Measurements from ENCODE around the gene DHX38. TPM values are rescaled to one million over a fixed set of nuclear protein-coding genes. Genes with fewer than 3 reads are reported as not detected.

DHX38 gene
- total and polyA plus RNA-seq, 4 donors = 13.9 to 40.9 (median 22.7) TPM

DNA sequence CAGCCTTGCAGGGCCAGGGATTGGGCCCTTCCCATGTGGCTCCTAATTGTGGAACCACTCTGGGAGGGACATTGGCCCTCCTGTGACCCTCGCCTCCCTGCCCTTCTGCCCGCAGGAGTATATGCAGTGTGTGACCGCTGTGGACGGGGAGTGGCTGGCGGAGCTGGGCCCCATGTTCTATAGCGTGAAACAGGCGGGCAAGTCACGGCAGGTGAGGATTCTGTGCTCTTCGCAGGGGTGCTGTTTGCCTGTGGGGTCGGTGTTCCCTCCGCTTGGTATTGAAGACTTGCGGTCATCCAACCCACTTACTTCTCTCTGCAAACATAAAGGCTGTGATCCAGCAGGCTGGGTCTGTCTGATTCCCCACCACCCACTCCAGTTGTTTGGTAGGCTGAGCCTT is 15.7 kb downstream of the DHX38 start:
- no peak for TF ChIP-seq FOXA1 (IDR thresholded peaks at IDR 0.05)
- no peak for TF ChIP-seq NR2F2 (IDR thresholded peaks at IDR 0.05)
- TF ChIP-seq, protein P1, sequence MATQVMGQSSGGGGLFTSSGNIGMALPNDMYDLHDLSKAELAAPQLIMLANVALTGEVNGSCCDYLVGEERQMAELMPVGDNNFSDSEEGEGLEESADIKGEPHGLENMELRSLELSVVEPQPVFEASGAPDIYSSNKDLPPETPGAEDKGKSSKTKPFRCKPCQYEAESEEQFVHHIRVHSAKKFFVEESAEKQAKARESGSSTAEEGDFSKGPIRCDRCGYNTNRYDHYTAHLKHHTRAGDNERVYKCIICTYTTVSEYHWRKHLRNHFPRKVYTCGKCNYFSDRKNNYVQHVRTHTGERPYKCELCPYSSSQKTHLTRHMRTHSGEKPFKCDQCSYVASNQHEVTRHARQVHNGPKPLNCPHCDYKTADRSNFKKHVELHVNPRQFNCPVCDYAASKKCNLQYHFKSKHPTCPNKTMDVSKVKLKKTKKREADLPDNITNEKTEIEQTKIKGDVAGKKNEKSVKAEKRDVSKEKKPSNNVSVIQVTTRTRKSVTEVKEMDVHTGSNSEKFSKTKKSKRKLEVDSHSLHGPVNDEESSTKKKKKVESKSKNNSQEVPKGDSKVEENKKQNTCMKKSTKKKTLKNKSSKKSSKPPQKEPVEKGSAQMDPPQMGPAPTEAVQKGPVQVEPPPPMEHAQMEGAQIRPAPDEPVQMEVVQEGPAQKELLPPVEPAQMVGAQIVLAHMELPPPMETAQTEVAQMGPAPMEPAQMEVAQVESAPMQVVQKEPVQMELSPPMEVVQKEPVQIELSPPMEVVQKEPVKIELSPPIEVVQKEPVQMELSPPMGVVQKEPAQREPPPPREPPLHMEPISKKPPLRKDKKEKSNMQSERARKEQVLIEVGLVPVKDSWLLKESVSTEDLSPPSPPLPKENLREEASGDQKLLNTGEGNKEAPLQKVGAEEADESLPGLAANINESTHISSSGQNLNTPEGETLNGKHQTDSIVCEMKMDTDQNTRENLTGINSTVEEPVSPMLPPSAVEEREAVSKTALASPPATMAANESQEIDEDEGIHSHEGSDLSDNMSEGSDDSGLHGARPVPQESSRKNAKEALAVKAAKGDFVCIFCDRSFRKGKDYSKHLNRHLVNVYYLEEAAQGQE (IDR thresholded peaks at IDR 0.05) = no peak
- TF ChIP-seq JUND (IDR thresholded peaks at IDR 0.05) = no peak
- TF ChIP-seq RAD21 (IDR thresholded peaks at IDR 0.05) = no peak
- TF ChIP-seq, protein P2, sequence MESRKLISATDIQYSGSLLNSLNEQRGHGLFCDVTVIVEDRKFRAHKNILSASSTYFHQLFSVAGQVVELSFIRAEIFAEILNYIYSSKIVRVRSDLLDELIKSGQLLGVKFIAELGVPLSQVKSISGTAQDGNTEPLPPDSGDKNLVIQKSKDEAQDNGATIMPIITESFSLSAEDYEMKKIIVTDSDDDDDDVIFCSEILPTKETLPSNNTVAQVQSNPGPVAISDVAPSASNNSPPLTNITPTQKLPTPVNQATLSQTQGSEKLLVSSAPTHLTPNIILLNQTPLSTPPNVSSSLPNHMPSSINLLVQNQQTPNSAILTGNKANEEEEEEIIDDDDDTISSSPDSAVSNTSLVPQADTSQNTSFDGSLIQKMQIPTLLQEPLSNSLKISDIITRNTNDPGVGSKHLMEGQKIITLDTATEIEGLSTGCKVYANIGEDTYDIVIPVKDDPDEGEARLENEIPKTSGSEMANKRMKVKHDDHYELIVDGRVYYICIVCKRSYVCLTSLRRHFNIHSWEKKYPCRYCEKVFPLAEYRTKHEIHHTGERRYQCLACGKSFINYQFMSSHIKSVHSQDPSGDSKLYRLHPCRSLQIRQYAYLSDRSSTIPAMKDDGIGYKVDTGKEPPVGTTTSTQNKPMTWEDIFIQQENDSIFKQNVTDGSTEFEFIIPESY (IDR thresholded peaks at IDR 0.05) = no peak
- TF ChIP-seq, protein P3, sequence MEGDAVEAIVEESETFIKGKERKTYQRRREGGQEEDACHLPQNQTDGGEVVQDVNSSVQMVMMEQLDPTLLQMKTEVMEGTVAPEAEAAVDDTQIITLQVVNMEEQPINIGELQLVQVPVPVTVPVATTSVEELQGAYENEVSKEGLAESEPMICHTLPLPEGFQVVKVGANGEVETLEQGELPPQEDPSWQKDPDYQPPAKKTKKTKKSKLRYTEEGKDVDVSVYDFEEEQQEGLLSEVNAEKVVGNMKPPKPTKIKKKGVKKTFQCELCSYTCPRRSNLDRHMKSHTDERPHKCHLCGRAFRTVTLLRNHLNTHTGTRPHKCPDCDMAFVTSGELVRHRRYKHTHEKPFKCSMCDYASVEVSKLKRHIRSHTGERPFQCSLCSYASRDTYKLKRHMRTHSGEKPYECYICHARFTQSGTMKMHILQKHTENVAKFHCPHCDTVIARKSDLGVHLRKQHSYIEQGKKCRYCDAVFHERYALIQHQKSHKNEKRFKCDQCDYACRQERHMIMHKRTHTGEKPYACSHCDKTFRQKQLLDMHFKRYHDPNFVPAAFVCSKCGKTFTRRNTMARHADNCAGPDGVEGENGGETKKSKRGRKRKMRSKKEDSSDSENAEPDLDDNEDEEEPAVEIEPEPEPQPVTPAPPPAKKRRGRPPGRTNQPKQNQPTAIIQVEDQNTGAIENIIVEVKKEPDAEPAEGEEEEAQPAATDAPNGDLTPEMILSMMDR (IDR thresholded peaks at IDR 0.05; ENCODE audit: low read depth, low read length, missing input control) = no peak
- TF ChIP-seq RXRA (IDR thresholded peaks at IDR 0.05) = no peak
- no peak for TF ChIP-seq TAF1 (conservative IDR thresholded peaks at IDR 0.05)
- TF ChIP-seq HNF4G (IDR thresholded peaks at IDR 0.05) = no peak
- TF ChIP-seq, protein P4, sequence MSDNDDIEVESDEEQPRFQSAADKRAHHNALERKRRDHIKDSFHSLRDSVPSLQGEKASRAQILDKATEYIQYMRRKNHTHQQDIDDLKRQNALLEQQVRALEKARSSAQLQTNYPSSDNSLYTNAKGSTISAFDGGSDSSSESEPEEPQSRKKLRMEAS (IDR thresholded peaks at IDR 0.05) = no peak
- TF ChIP-seq HNF4A (conservative IDR thresholded peaks at IDR 0.05) = no peak
- TF ChIP-seq GABPA (IDR thresholded peaks at IDR 0.05 in 1 of 2, conservative IDR thresholded peaks at IDR 0.05 in 1 of 2) = no peak
- TF ChIP-seq SP1 (IDR thresholded peaks at IDR 0.05) = no peak
- no peak overlapping the region for H3K4me3 ChIP-seq (ENCODE audit: low read depth in 1 of 3, low read length in 3 of 3)
- 97% methylated on average over 12 of the region's 12 CpGs for WGBS
- no peaks in the 10 kb centered on the region for H3K4me1 ChIP-seq (ENCODE audit: control insufficient read depth in 4 of 4, insufficient read depth in 4 of 4, low read length in 3 of 4)
- H3K27me3 ChIP-seq (ENCODE audit: control insufficient read depth in 4 of 4, insufficient read depth in 4 of 4, low read length in 3 of 4) = no peaks in the 10 kb centered on the region
- no peak overlapping the region for H3K9ac ChIP-seq (ENCODE audit: low read depth in 1 of 2, low read length in 2 of 2)
- no peak for DNase-seq (ENCODE audit: low spot score)
- peaks cover 35 to 95% (median 75%) of the 10 kb centered on the region in 4 donors for H3K36me3 ChIP-seq (ENCODE audit: control insufficient read depth in 4 of 4, insufficient read depth in 3 of 4, low read depth in 1 of 4, low read length in 3 of 4)
- no peak overlapping the region for H3K27ac ChIP-seq (ENCODE audit: low read depth in 1 of 2, low read length in 2 of 2)
- H3K9me3 ChIP-seq (ENCODE audit: control insufficient read depth in 4 of 4, low read length in 3 of 4) = no peaks in the 10 kb centered on the region

DNA sequence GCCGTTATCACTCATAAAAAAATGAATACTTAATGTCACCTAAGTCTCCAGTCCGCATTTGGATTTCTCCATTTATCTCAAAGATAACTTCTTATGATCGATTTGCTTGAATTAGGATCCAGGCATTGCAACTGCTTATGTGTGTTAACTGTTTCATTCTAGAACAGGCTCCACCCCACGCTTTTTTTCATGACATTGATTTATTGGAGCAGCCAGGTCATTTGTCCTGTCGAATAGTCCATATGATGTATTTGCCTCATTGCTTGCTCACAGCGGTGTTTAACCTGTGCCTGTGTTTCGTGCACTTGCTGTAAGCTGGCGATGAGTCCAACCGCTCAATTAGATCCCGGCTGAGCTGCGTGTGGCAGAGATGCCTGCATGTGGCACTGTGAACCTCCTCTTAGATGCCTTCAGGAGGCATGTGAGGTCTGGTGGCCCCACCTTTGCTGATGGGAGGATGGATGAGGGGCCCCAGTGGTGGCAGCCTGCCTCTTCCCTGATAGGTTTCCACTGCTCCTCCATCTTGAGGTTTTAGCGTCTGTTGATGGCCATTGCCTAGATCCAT is 16.4 kb downstream of the DHX38 start:
- H3K4me1 ChIP-seq (ENCODE audit: control insufficient read depth in 4 of 4, insufficient read depth in 4 of 4, low read length in 3 of 4) = no peaks in the 10 kb centered on the region
- no peaks in the 10 kb centered on the region for H3K9me3 ChIP-seq (ENCODE audit: control insufficient read depth in 4 of 4, low read length in 3 of 4)
- no peak for DNase-seq (ENCODE audit: low spot score)
- H3K9ac ChIP-seq (ENCODE audit: low read depth in 1 of 2, low read length in 2 of 2) = no peak overlapping the region
- TF ChIP-seq FOXA2 (IDR thresholded peaks at IDR 0.05) = no peak
- no peak for TF ChIP-seq EGR1 (IDR thresholded peaks at IDR 0.05; ENCODE audit: low read depth in 2 of 2)
- TF ChIP-seq RXRA (IDR thresholded peaks at IDR 0.05) = no peak
- TF ChIP-seq, protein P5, sequence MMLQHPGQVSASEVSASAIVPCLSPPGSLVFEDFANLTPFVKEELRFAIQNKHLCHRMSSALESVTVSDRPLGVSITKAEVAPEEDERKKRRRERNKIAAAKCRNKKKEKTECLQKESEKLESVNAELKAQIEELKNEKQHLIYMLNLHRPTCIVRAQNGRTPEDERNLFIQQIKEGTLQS (IDR thresholded peaks at IDR 0.05) = no peak
- TF ChIP-seq NR2F2 (IDR thresholded peaks at IDR 0.05) = no peak
- no peaks in the 10 kb centered on the region for H3K27me3 ChIP-seq (ENCODE audit: control insufficient read depth in 4 of 4, insufficient read depth in 4 of 4, low read length in 3 of 4)
- H3K27ac ChIP-seq (ENCODE audit: low read depth in 1 of 2, low read length in 2 of 2) = no peak overlapping the region
- no peak overlapping the region for H3K4me3 ChIP-seq (ENCODE audit: low read depth in 1 of 3, low read length in 3 of 3)
- 94% methylated on average over 12 of the region's 12 CpGs for WGBS
- H3K36me3 ChIP-seq (ENCODE audit: control insufficient read depth in 4 of 4, insufficient read depth in 3 of 4, low read depth in 1 of 4, low read length in 3 of 4) = peaks cover 30 to 87% (median 71%) of the 10 kb centered on the region in 4 donors
